ENCODE results near the gene ALS2CL. TPM values are rescaled to one million over a fixed set of nuclear protein-coding genes. Genes with fewer than 3 reads are reported as not detected.

The ALS2CL gene
- polyA plus RNA-seq, 2 of the 4 experiments (the other 2 are of a cell fraction) = 2.3 to 4.0 TPM

GRCh38 chr3:46717447-46718231 is 24.2 kb upstream of the ALS2CL start, which contains the start of gene PRSS50:
Gene PRSS50 (minus strand): TSS chr3:46717869. CDS start chr3:46717824, 45 bp downstream.
- 78% methylated on average over 20 of the region's 61 CpGs for WGBS (ENCODE audit: missing lambda C conversion rate)
- FAIRE-seq = no peak

GRCh38 chr3:46716461-46717441 is 23.3 kb upstream of the ALS2CL start:
- ChIA-PET CTCF (interaction anchor here (0.8 to 2.2 kb wide), 2 partner anchors 11 to 150 kb away, joined by 3 to 11 read pairs; no protein-coding TSS in a partner anchor), POLR2A (no interaction called here)
- FAIRE-seq (no peak), ATAC-seq (no peak), DNase-seq (ENCODE audit: low read depth in 1 of 2, low spot score in 1 of 2) (no peak)
- WGBS (ENCODE audit: missing lambda C conversion rate) = 82% methylated on average over 19 of the region's 19 CpGs
- H3K4me2 ChIP-seq = no peak overlapping the region
- H3K4me1 ChIP-seq = no peaks in the 10 kb centered on the region; the same call in 2 of the 3 replicates
- no peaks in the 10 kb centered on the region for H3K9me3 ChIP-seq
- no peak for TF ChIP-seq ESRRA (IDR thresholded peaks at IDR 0.05; ENCODE audit: borderline replicate concordance, low read length)
- TF ChIP-seq HOXB5 (CRISPR knock-in tag; IDR thresholded peaks at IDR 0.05) = no peak
- no peak for TF ChIP-seq USF2 (IDR thresholded peaks at IDR 0.05)
- no peak for TF ChIP-seq CHD2 (IDR thresholded peaks at IDR 0.05; ENCODE audit: low read length, partially characterized antibody)
- no peak for TF ChIP-seq FOSL2 (IDR thresholded peaks at IDR 0.05)
- no peak for TF ChIP-seq FOSL2 (CRISPR knock-in tag; IDR thresholded peaks at IDR 0.05)
- TF ChIP-seq FOXS1 (CRISPR knock-in tag; IDR thresholded peaks at IDR 0.05) = no peak
- TF ChIP-seq HEYL (CRISPR knock-in tag; IDR thresholded peaks at IDR 0.05) = no peak
- TF ChIP-seq SREBF2 (IDR thresholded peaks at IDR 0.05) = no peak
- TF ChIP-seq ZFP36 (IDR thresholded peaks at IDR 0.05; ENCODE audit: borderline replicate concordance, partially characterized antibody) = no peak
- no peak for TF ChIP-seq EHMT2 (IDR thresholded peaks at IDR 0.05; ENCODE audit: low read depth)
- no peak for TF ChIP-seq PBX3 (IDR thresholded peaks at IDR 0.05)
- TF ChIP-seq PHF8 (IDR thresholded peaks at IDR 0.05; ENCODE audit: borderline replicate concordance, low read depth) = no peak
- no peak for TF ChIP-seq RARB (CRISPR knock-in tag; IDR thresholded peaks at IDR 0.05)
- TF ChIP-seq NR3C1 (IDR thresholded peaks at IDR 0.05) = no peak
- TF ChIP-seq EP300 (IDR thresholded peaks at IDR 0.05) = no peak
- TF ChIP-seq MAFK (IDR thresholded peaks at IDR 0.05; ENCODE audit: partially characterized antibody) = no peak
- TF ChIP-seq BCL3 (IDR thresholded peaks at IDR 0.05) = no peak
- H3K27ac ChIP-seq = no peak overlapping the region
- no peak overlapping the region for H3K4me3 ChIP-seq

More at GRCh38 chr3:46717447-46718231, 24.2 kb upstream of the ALS2CL start, which contains the start of gene PRSS50:
- no peak for DNase-seq (ENCODE audit: low read depth in 1 of 2, low spot score in 1 of 2)
- no peak within 1 kb of the TSS for H3K4me2 ChIP-seq
- no peaks in the 10 kb centered on the region for H3K9me3 ChIP-seq
- H3K4me3 ChIP-seq = no peak within 1 kb of the TSS
- peak; percentile 13; the same call in 2 of the 3 replicates for TF ChIP-seq CTCF (IDR thresholded peaks at IDR 0.05)
- no peak for TF ChIP-seq MAX (IDR thresholded peaks at IDR 0.05)
- ATAC-seq = peak in 1 of 2 experiments; percentile 76; a peak in 3 of 6 replicates
- no peak within 1 kb of the TSS for H3K27ac ChIP-seq
- POLR2A ChIA-PET = no interaction called here
- no peaks in the 10 kb centered on the region; the same call in 2 of the 3 replicates for H3K4me1 ChIP-seq
- CTCF ChIA-PET = interaction anchor here (0.9 to 2.8 kb wide), 2 partner anchors 19 to 178 kb away, joined by 3 to 10 read pairs; no protein-coding TSS in a partner anchor
